Measurements from ENCODE around the gene DLGAP1. TPM values are rescaled to one million over a fixed set of nuclear protein-coding genes. Genes with fewer than 3 reads are reported as not detected.

The DLGAP1 gene
- total RNA-seq, 1 donor from 2014 or later: 0.05 TPM

- no peak overlapping the region for H3K4me3 Mint-ChIP-seq (ENCODE audit: unreplicated experiment)
- DNase-seq (ENCODE audit: extremely low spot score, unreplicated experiment): no peak
- no peaks in the 10 kb centered on the region for H3K4me1 Mint-ChIP-seq (ENCODE audit: unreplicated experiment)
- no peaks in the 10 kb centered on the region for H3K36me3 Mint-ChIP-seq (ENCODE audit: unreplicated experiment)
- TF ChIP-seq CTCF (IDR thresholded peaks at IDR 0.05): no peak
- no peaks in the 10 kb centered on the region for H3K9me3 Mint-ChIP-seq (ENCODE audit: unreplicated experiment)
- H3K27ac Mint-ChIP-seq (ENCODE audit: unreplicated experiment): no peak overlapping the region
- H3K27me3 Mint-ChIP-seq (ENCODE audit: unreplicated experiment): no peaks in the 10 kb centered on the region
Measured at GRCh38 chr18:4245456-4245855, 209.7 kb downstream of the DLGAP1 start.

GRCh38 chr18:4242431-4243161 lies 212.5 kb downstream of the DLGAP1 start:
- Mint-ChIP-seq H3K4me3 (ENCODE audit: unreplicated experiment) (no peak overlapping the region), H3K9me3 (ENCODE audit: unreplicated experiment) (no peaks in the 10 kb centered on the region), H3K27ac (ENCODE audit: unreplicated experiment) (no peak overlapping the region), H3K36me3 (ENCODE audit: unreplicated experiment) (no peaks in the 10 kb centered on the region), H3K4me1 (ENCODE audit: unreplicated experiment) (no peaks in the 10 kb centered on the region), H3K27me3 (ENCODE audit: unreplicated experiment) (no peaks in the 10 kb centered on the region)
- DNase-seq (ENCODE audit: extremely low spot score, unreplicated experiment): no peak
- TF ChIP-seq CTCF (IDR thresholded peaks at IDR 0.05): no peak

DNA sequence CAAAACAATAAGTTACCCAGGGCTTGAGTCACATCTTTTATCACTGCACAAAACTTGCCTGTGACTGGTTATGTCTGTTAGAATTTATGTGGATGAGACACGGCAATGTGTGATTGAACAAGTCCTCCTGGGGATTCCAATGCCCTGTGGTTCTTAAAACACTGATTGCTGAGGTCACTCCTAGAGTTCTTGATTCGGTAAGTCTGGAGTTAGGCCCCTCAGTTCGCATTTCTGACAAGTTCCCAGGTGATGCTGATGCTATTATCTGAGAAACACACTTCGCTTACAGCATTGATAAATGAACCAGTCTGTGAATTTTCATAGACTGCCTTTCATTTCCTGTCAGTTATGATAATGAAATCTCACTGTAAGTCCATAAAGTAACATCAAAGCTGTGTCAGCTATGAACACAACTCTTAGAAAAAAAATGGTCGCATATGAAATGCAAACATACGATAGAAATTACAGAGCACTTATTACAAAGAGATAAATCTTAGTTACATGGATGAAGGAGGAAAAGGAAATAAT lies 214.0 kb downstream of the DLGAP1 start:
- DNase-seq (ENCODE audit: extremely low spot score, unreplicated experiment): no peak
- no peak overlapping the region for H3K27ac Mint-ChIP-seq (ENCODE audit: unreplicated experiment)
- H3K9me3 Mint-ChIP-seq (ENCODE audit: unreplicated experiment): no peaks in the 10 kb centered on the region
- no peak for TF ChIP-seq CTCF (IDR thresholded peaks at IDR 0.05)
- no peaks in the 10 kb centered on the region for H3K4me1 Mint-ChIP-seq (ENCODE audit: unreplicated experiment)
- H3K36me3 Mint-ChIP-seq (ENCODE audit: unreplicated experiment): no peaks in the 10 kb centered on the region
- no peak overlapping the region for H3K4me3 Mint-ChIP-seq (ENCODE audit: unreplicated experiment)
- no peaks in the 10 kb centered on the region for H3K27me3 Mint-ChIP-seq (ENCODE audit: unreplicated experiment)

DNA sequence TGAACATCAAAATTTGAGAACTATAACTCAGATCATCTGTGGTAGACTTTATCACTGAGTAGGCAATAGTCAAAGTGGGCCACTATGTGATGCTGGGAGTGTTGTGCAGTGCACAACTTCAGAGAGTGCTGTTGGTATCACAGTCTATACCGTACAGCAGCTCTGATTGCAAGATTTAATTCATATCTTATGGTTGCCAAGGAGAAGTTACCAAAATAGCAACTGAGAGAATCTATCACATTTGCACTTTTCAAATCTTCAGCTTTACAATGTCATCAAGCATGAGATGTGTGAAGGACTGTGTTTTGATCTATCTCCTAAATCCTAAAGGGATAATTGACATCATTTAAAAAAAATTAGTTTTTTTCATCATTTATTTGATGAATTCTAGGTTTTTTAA lies 216.1 kb downstream of the DLGAP1 start:
- Mint-ChIP-seq H3K9me3 (ENCODE audit: unreplicated experiment) (no peaks in the 10 kb centered on the region), H3K4me3 (ENCODE audit: unreplicated experiment) (no peak overlapping the region), H3K27ac (ENCODE audit: unreplicated experiment) (no peak overlapping the region), H3K27me3 (ENCODE audit: unreplicated experiment) (no peaks in the 10 kb centered on the region), H3K4me1 (ENCODE audit: unreplicated experiment) (no peaks in the 10 kb centered on the region), H3K36me3 (ENCODE audit: unreplicated experiment) (no peaks in the 10 kb centered on the region)
- no peak for TF ChIP-seq CTCF (IDR thresholded peaks at IDR 0.05)
- no peak for DNase-seq (ENCODE audit: extremely low spot score, unreplicated experiment)

DNA sequence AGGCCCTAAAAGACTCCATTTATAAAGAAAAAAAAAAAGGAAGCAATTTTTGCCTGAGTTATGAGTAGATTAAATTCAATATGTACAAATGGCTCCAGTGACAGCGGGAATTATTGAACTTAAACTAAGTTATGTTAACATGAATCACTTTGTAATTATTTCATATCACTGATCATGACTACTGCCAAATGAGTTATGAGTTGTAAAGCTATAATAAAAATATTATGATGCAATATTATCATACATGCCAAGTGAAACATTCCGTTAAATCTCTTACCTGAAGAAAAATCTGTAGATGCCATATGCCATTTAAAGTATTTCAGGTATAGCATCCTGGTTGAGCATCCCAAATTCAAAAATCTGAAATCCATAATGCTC lies 217.5 kb downstream of the DLGAP1 start:
- Mint-ChIP-seq H3K4me3 (ENCODE audit: unreplicated experiment) (no peak overlapping the region), H3K9me3 (ENCODE audit: unreplicated experiment) (no peaks in the 10 kb centered on the region), H3K27me3 (ENCODE audit: unreplicated experiment) (no peaks in the 10 kb centered on the region), H3K36me3 (ENCODE audit: unreplicated experiment) (no peaks in the 10 kb centered on the region), H3K27ac (ENCODE audit: unreplicated experiment) (no peak overlapping the region), H3K4me1 (ENCODE audit: unreplicated experiment) (no peaks in the 10 kb centered on the region)
- no peak for DNase-seq (ENCODE audit: extremely low spot score, unreplicated experiment)
- TF ChIP-seq CTCF (IDR thresholded peaks at IDR 0.05): no peak
